Smooth muscle cell (in vitro differentiated cells): ENCODE results near the gene ANGPTL1. TPM values are rescaled to one million over a fixed set of nuclear protein-coding genes. Genes with fewer than 3 reads are reported as not detected.

Experiments
- DNase-seq: peaks from one replicate; lab custom pipeline; 2025; ENCODE audit not compliant: unreplicated experiment; lab: John Stamatoyannopoulos, UW
- H2AFZ ChIP-seq: fragments of 200-600 bp; sonication (generic); 2 replicates; pipeline ENCODE4 v1.6.0; 2016; ENCODE audit warnings: antibody characterized with exemption, low read depth, mild to moderate bottlenecking
- H3F3A ChIP-seq: fragments of 200-600 bp; sonication (generic); 2 replicates; pipeline ENCODE4 v1.6.0; 2017; ENCODE audit warnings: antibody characterized with exemption, low read depth
- H3K27ac ChIP-seq: fragments of 200-600 bp; sonication (generic); 2 replicates; pipeline ENCODE4 v1.5.1; 2016; ENCODE audit warnings: low read depth, mild to moderate bottlenecking
- H3K27me3 ChIP-seq: fragments of 200-600 bp; sonication (generic); 2 replicates; pipeline ENCODE4 v1.6.1; 2016; ENCODE audit warnings: low read depth, mild to moderate bottlenecking
- H3K36me3 ChIP-seq: fragments of 200-600 bp; sonication (generic); 2 replicates; pipeline ENCODE4 v1.5.1; 2016; ENCODE audit warnings: low read depth
- H3K4me1 ChIP-seq: fragments of 200-600 bp; sonication (generic); 2 replicates; pipeline ENCODE4 v1.5.1; 2016; ENCODE audit warnings: low read depth
- H3K4me2 ChIP-seq: fragments of 200-600 bp; sonication (generic); 2 replicates; pipeline ENCODE4 v1.6.0; 2016; ENCODE audit warnings: mild to moderate bottlenecking
- H3K4me3 ChIP-seq: fragments of 200-600 bp; sonication (generic); 2 replicates; pipeline ENCODE4 v1.5.1; 2016; ENCODE audit warnings: mild to moderate bottlenecking
- H3K79me2 ChIP-seq: fragments of 200-600 bp; sonication (generic); 2 replicates; pipeline ENCODE4 v1.6.0; 2016; ENCODE audit warnings: low read depth, mild to moderate bottlenecking
- H3K9ac ChIP-seq: fragments of 200-600 bp; sonication (generic); 2 replicates; pipeline ENCODE4 v1.6.0; 2016; ENCODE audit warnings: low read depth
- H3K9me3 ChIP-seq: fragments of 200-600 bp; sonication (generic); replicated peaks from 2 replicates; pipeline ENCODE4 v1.5.1; 2016; ENCODE audit warnings: low read depth
- H4K20me1 ChIP-seq: fragments of 200-600 bp; sonication (generic); 2 replicates; pipeline ENCODE4 v1.6.0; 2016; ENCODE audit warnings: low read depth
- WGBS: methylation state at CpG from one replicate; pipeline ENCODE4 v1.1.7; 2016; ENCODE audit warnings: low lambda C conversion rate; 5-methylcytosine and 5-hydroxymethylcytosine counted together
- polyA plus RNA-seq: library from polyadenylated mRNA; unstranded; fragments of >200 nt; fragmentation: Nextera tagmentation; extraction: Ambion mirVana; gene quantifications from 2 replicates; pipeline ENCODE4 v1.2.1, GENCODE V29; 2016
- total RNA-seq: library from RNA; depleted of rRNA; stranded (reverse); fragments of >200 nt; gene quantifications from 2 replicates; pipeline ENCODE4 v1.2.3, GENCODE V29; 2014
- TF ChIP-seq, protein P1 (sequence below): fragments of 200-600 bp; sonication (generic); IDR thresholded peaks from 2 replicates; pipeline ENCODE4 v1.5.1; 2017; ENCODE audit warnings: borderline replicate concordance, mild to moderate bottlenecking, antibody characterized with exemption; ENCODE audit not compliant: insufficient read depth, poor library complexity, severe bottlenecking

Gene ANGPTL1
- total and polyA plus RNA-seq, 2 experiments from 2014 or later = 5.0 to 7.5 TPM

DNA sequence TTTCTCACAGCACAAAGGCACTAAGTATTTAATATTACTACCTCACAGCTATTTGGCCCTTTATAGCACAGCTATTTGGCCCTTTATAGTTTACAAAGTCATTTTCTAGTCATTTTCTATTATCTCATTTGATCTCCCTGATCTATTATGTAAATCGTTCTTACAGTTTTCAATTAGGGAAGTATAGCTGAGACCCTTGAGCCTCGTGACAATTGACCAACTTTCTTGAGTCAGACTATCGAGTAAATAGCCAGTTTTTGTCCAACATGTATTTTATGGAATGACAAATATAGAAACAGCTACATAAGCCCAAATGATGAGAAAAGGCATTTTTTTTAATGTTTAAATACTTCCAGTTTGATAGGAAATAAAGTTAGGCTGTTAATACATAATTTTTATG is 7.0 kb upstream of the ANGPTL1 start:
- Histone ChIP-seq H2AFZ (no peak overlapping the region), H3K4me1 (no peaks in the 10 kb centered on the region), H3K79me2 (no peaks in the 10 kb centered on the region), H3K4me3 (no peak overlapping the region), H3K4me2 (no peak overlapping the region), H3F3A (no peaks in the 10 kb centered on the region), H3K36me3 (no peaks in the 10 kb centered on the region), H3K27me3 (no peaks in the 10 kb centered on the region), H3K27ac (no peak overlapping the region), H3K9ac (no peak overlapping the region), H3K9me3 (no peaks in the 10 kb centered on the region), H4K20me1 (no peaks in the 10 kb centered on the region)
- DNase-seq = no peak
- 92% methylated on average over 3 of the region's 3 CpGs for WGBS
- TF ChIP-seq, protein P1, sequence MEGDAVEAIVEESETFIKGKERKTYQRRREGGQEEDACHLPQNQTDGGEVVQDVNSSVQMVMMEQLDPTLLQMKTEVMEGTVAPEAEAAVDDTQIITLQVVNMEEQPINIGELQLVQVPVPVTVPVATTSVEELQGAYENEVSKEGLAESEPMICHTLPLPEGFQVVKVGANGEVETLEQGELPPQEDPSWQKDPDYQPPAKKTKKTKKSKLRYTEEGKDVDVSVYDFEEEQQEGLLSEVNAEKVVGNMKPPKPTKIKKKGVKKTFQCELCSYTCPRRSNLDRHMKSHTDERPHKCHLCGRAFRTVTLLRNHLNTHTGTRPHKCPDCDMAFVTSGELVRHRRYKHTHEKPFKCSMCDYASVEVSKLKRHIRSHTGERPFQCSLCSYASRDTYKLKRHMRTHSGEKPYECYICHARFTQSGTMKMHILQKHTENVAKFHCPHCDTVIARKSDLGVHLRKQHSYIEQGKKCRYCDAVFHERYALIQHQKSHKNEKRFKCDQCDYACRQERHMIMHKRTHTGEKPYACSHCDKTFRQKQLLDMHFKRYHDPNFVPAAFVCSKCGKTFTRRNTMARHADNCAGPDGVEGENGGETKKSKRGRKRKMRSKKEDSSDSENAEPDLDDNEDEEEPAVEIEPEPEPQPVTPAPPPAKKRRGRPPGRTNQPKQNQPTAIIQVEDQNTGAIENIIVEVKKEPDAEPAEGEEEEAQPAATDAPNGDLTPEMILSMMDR = no peak

DNA sequence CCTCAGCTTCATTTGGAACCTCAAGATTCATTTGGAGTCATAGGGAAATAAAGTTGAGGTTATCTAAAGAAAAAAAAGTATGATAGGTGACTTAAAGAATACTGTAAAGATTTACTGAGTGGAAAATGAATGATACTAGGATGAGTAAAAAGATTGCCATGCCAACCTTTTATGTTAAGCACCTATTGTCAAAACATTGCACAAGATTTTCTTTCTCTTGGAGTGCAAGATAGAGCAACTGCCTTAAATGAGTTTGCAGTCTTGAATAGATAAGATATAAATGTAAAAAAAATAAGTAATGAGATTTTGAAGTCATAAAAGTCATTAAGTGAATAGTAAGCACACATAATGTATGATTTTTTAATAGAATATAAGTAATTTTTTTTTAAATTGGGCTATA is 5.1 kb upstream of the ANGPTL1 start:
- Histone ChIP-seq H3F3A (no peaks in the 10 kb centered on the region), H3K4me1 (peaks cover 8% of the 10 kb centered on the region), H3K4me3 (no peak overlapping the region), H2AFZ (no peak overlapping the region), H3K36me3 (no peaks in the 10 kb centered on the region), H3K79me2 (no peaks in the 10 kb centered on the region), H3K27ac (no peak overlapping the region), H3K9ac (no peak overlapping the region), H3K27me3 (no peaks in the 10 kb centered on the region), H3K4me2 (no peak overlapping the region), H4K20me1 (no peaks in the 10 kb centered on the region), H3K9me3 (no peaks in the 10 kb centered on the region)
- TF ChIP-seq, protein P1 = no peak
- no peak for DNase-seq

- no peak overlapping the region for H3K4me3 ChIP-seq
- no peaks in the 10 kb centered on the region for H3K79me2 ChIP-seq
- H3K9ac ChIP-seq = no peak overlapping the region
- H3K27ac ChIP-seq = no peak overlapping the region
- no peak for DNase-seq
- peaks cover 18% of the 10 kb centered on the region for H3K4me1 ChIP-seq
- H4K20me1 ChIP-seq = no peaks in the 10 kb centered on the region
- H3K9me3 ChIP-seq = no peaks in the 10 kb centered on the region
- TF ChIP-seq, protein P1 = no peak
- peaks cover 5% of the 10 kb centered on the region for H3F3A ChIP-seq
- no peak overlapping the region for H2AFZ ChIP-seq
- H3K36me3 ChIP-seq = no peaks in the 10 kb centered on the region
- no peak overlapping the region for H3K4me2 ChIP-seq
- no peaks in the 10 kb centered on the region for H3K27me3 ChIP-seq
- 93% methylated on average over 2 of the region's 2 CpGs for WGBS
Measured at GRCh38 chr1:178874966-178875365, 4.1 kb upstream of the ANGPTL1 start.

- Histone ChIP-seq H3K9ac (no peak overlapping the region), H3K27me3 (no peaks in the 10 kb centered on the region), H3K36me3 (no peaks in the 10 kb centered on the region), H3K27ac (peak overlapping the region; percentile 61), H3F3A (peaks cover 5% of the 10 kb centered on the region), H3K9me3 (no peaks in the 10 kb centered on the region), H4K20me1 (no peaks in the 10 kb centered on the region), H3K4me3 (no peak overlapping the region), H3K79me2 (no peaks in the 10 kb centered on the region), H2AFZ (no peak overlapping the region), H3K4me2 (peak overlapping the region; percentile 83), H3K4me1 (peaks cover 38% of the 10 kb centered on the region)
- TF ChIP-seq, protein P1 = no peak
- no peak for DNase-seq
Measured at GRCh38 chr1:178871551-178872320, 859 bp upstream of the ANGPTL1 start.
